IMR-90 (cell line): ENCODE results near the gene AP3B1. TPM values are rescaled to one million over a fixed set of nuclear protein-coding genes. Genes with fewer than 3 reads are reported as not detected.

Experiments
- ATAC-seq: fragments of 200-7000 bp; cut with Tn5 transposase; 2 replicates; pipeline ENCODE4 v1.9.1; 2020; ENCODE audit warnings: low read depth, mild to moderate bottlenecking, moderate library complexity
- BruUV-seq: library from RNA; stranded (reverse); fragments of 400-500 nt; replicated peaks from 2 replicates; lab custom pipeline; 2021; lab: Mats Ljungman, UMichigan
- CTCF ChIA-PET: fragments of 300-600 bp; formaldehyde crosslinking; extraction: SDS; loops from one replicate; lab custom pipeline; 2021; ENCODE audit warnings: antibody characterized with exemption; lab: Yijun Ruan, JAX
- POLR2A ChIA-PET: fragments of 300-600 bp; sonication (Branson Sonifier 250); formaldehyde crosslinking; loops from one replicate; lab custom pipeline; 2022; ENCODE audit warnings: antibody characterized with exemption; ENCODE audit not compliant: unreplicated experiment; lab: Charles Lee
- DNase-seq: peaks from one replicate; pipeline ENCODE4 v3.0.0; 2013
- H2AFZ ChIP-seq: replicated peaks from 2 replicates; pipeline ENCODE3; 2013; ENCODE audit warnings: low read length, mild to moderate bottlenecking; ENCODE audit not compliant: poor library complexity
- H2AK5ac ChIP-seq: 2 replicates; pipeline ENCODE4 v1.6.1; 2013; ENCODE audit warnings: low read depth, low read length, inconsistent platforms
- H2AK9ac ChIP-seq: replicated peaks from 2 replicates; pipeline ENCODE3; 2013; ENCODE audit warnings: mild to moderate bottlenecking, low read depth, low read length, moderate library complexity; ENCODE audit not compliant: poor library complexity
- H2BK120ac ChIP-seq: 2 replicates; pipeline ENCODE4 v1.6.1; 2013; ENCODE audit warnings: low read depth, low read length, inconsistent platforms
- H2BK15ac ChIP-seq: 3 replicates; pipeline ENCODE4 v1.6.1; 2013; ENCODE audit warnings: low read depth, low read length, inconsistent platforms
- H2BK20ac ChIP-seq: 2 replicates; pipeline ENCODE4 v1.6.1; 2013; ENCODE audit warnings: low read depth, mild to moderate bottlenecking, inconsistent platforms, low read length, moderate library complexity
- H2BK5ac ChIP-seq: 2 replicates; pipeline ENCODE4 v1.6.1; 2013; ENCODE audit warnings: mild to moderate bottlenecking, low read depth, low read length, inconsistent platforms; ENCODE audit not compliant: poor library complexity, severe bottlenecking
- H3K14ac ChIP-seq: replicated peaks from 2 replicates; pipeline ENCODE4 v1.6.1; 2013; ENCODE audit warnings: low read depth, low read length, inconsistent platforms
- H3K18ac ChIP-seq: 2 replicates; pipeline ENCODE4 v1.6.1; 2013; ENCODE audit warnings: low read depth, low read length, control low read depth
- H3K23ac ChIP-seq: 2 replicates; pipeline ENCODE4 v1.6.1; 2013; ENCODE audit warnings: low read depth, low read length, inconsistent platforms
- H3K27ac ChIP-seq: 2 replicates; pipeline ENCODE4 v1.5.1; 2013; ENCODE audit warnings: mild to moderate bottlenecking, control low read depth, low read length; ENCODE audit not compliant: insufficient read depth
- H3K27me3 ChIP-seq: 2 replicates; pipeline ENCODE4 v1.6.1; 2013; ENCODE audit warnings: low read length; ENCODE audit not compliant: control insufficient read depth, insufficient read depth
- H3K36me3 ChIP-seq: 2 replicates; pipeline ENCODE4 v1.6.1; 2013; ENCODE audit warnings: low read length, mixed read lengths; ENCODE audit not compliant: control insufficient read depth, insufficient read depth
- H3K4ac ChIP-seq: 2 replicates; pipeline ENCODE4 v1.6.1; 2013; ENCODE audit warnings: low read depth, low read length, inconsistent platforms
- H3K4me1 ChIP-seq: 2 replicates; pipeline ENCODE4 v1.6.1; 2013; ENCODE audit warnings: low read length, mixed read lengths; ENCODE audit not compliant: control insufficient read depth, insufficient read depth
- H3K4me2 ChIP-seq: 2 replicates; pipeline ENCODE4 v1.6.1; 2013; ENCODE audit warnings: low read depth, mild to moderate bottlenecking, control low read depth, low read length, moderate library complexity
- H3K4me3 ChIP-seq: 2 replicates; pipeline ENCODE4 v1.5.1; 2013; ENCODE audit warnings: low read depth, mild to moderate bottlenecking, control low read depth, low read length, moderate library complexity; ENCODE audit not compliant: insufficient read depth
- H3K56ac ChIP-seq: 2 replicates; pipeline ENCODE4 v1.6.1; 2013; ENCODE audit warnings: low read length, inconsistent platforms; ENCODE audit not compliant: insufficient read depth; ENCODE audit errors: extremely low read depth
- H3K79me1 ChIP-seq, 2 experiments: 2 replicates each; pipeline ENCODE4 v1.6.1; 2013; ENCODE audit warnings: low read length in 2 of 2, inconsistent platforms in 1 of 2, low read depth in 1 of 2
- H3K9ac ChIP-seq: 2 replicates; pipeline ENCODE4 v1.6.1; 2013; ENCODE audit warnings: low read depth, low read length, control low read depth
- H3K9me1 ChIP-seq: 2 replicates; pipeline ENCODE4 v1.6.1; 2013; ENCODE audit warnings: low read length, inconsistent platforms; ENCODE audit not compliant: insufficient read depth
- H3K9me3 ChIP-seq: 2 replicates; pipeline ENCODE4 v1.6.1; 2013; ENCODE audit warnings: low read length; ENCODE audit not compliant: control insufficient read depth, insufficient read depth
- H4K20me1 ChIP-seq: 2 replicates; pipeline ENCODE4 v1.6.1; 2013; ENCODE audit warnings: low read length, inconsistent platforms; ENCODE audit not compliant: insufficient read depth
- H4K5ac ChIP-seq: 2 replicates; pipeline ENCODE4 v1.6.1; 2013; ENCODE audit warnings: mild to moderate bottlenecking, low read depth, low read length, control low read depth
- H4K8ac ChIP-seq, 2 experiments: 2 replicates each; pipeline ENCODE4 v1.6.1; 2013; ENCODE audit warnings: low read depth in 2 of 2, low read length in 2 of 2, control low read depth in 1 of 2, inconsistent platforms in 1 of 2
- H4K91ac ChIP-seq: 2 replicates; pipeline ENCODE4 v1.6.1; 2013; ENCODE audit warnings: low read depth, low read length, inconsistent platforms; ENCODE audit not compliant: insufficient read depth
- CEBPB ChIP-seq: IDR thresholded peaks from 2 replicates; pipeline ENCODE4 v1.6.1; 2012; ENCODE audit warnings: low read depth, low read length, improper control_type of control experiment
- POLR2A ChIP-seq: IDR thresholded peaks from 2 replicates; pipeline ENCODE4 v1.6.1; 2012; ENCODE audit warnings: mild to moderate bottlenecking, low read depth, low read length
- WGBS, 2 experiments: methylation state at CpG; one replicate each; pipeline versions ENCODE4 v1.1.5 to v1.1.7; 2013; ENCODE audit warnings: missing lambda C conversion rate in 2 of 2; ENCODE audit not compliant: insufficient read length in 1 of 2; ENCODE audit errors: extremely low coverage in 2 of 2; 5-methylcytosine and 5-hydroxymethylcytosine counted together
- dilution Hi-C: fragments of 300-500 bp; cut with HindIII; formaldehyde crosslinking; loops from one replicate; pipeline ENCODE4 v1.14.3; 2018; ENCODE audit warnings: low sequenced_read_pairs; ENCODE audit not compliant: unreplicated experiment
- in situ Hi-C: fragments of 300-500 bp; cut with MboI; formaldehyde crosslinking; loops from 3 replicates; pipeline ENCODE4 v1.14.3; 2019; ENCODE audit warnings: low sequenced_read_pairs, inconsistent platforms, mixed read lengths
- intact Hi-C: fragments of 100-400 bp; cut with micrococcal nuclease; formaldehyde crosslinking; loops from 2 replicates; pipeline ENCODE4 v1.10.0; 2022
- polyA plus RNA-seq, 3 experiments: library from polyadenylated mRNA; depleted of rRNA; stranded (reverse); fragments of >200 nt; gene quantifications; 2 replicates each; pipeline ENCODE4 v1.2.3, GENCODE V29; 2012; ENCODE audit warnings: low replicate concordance in 1 of 3
- total RNA-seq: library from RNA; depleted of rRNA; stranded (reverse); fragments of >200 nt; gene quantifications from 2 replicates; pipeline ENCODE4 v1.2.3, GENCODE V29; 2012

The AP3B1 gene
- total and polyA plus RNA-seq, 2 of the 4 experiments (the other 2 are of a cell fraction) = 33.1 to 59.0 TPM

- in situ Hi-C loops (no loop called here), dilution Hi-C loops (no loop called here), intact Hi-C loops (loop anchor here (5.0 kb wide), 1 partner anchor 49 kb away; no protein-coding TSS in a partner anchor)
- Histone ChIP-seq H4K8ac (no peak overlapping the region), H2BK5ac (no peak overlapping the region), H3K9me1 (peaks cover 7% of the 10 kb centered on the region; the same call in 1 of the 2 replicates), H3K4me3 (no peak overlapping the region), H3K27me3 (no peaks in the 10 kb centered on the region), H3K79me1 (peaks cover 0 to 42% of the 10 kb centered on the region in 2 experiments; a peak in 2 of 4 replicates), H2AK9ac (no peak overlapping the region), H2BK120ac (no peak overlapping the region), H4K20me1 (peaks cover 13% of the 10 kb centered on the region), H2AFZ (no peak overlapping the region), H3K23ac (no peak overlapping the region), H4K5ac (no peak overlapping the region), H2AK5ac (no peak overlapping the region), H3K9ac (no peak overlapping the region), H3K56ac (no peak overlapping the region), H3K9me3 (no peaks in the 10 kb centered on the region), H3K18ac (no peak overlapping the region), H4K91ac (no peak overlapping the region), H3K27ac (no peak overlapping the region), H3K4me2 (no peak overlapping the region), H3K4me1 (peaks cover 5% of the 10 kb centered on the region), H2BK15ac (no peak overlapping the region), H3K4ac (no peak overlapping the region), H3K36me3 (no peaks in the 10 kb centered on the region), H3K14ac (no peak overlapping the region), H2BK20ac (no peak overlapping the region)
- DNase-seq = no peak
- no peak for ATAC-seq
- POLR2A ChIA-PET = no interaction called here
- TF ChIP-seq POLR2A = no peak
- TF ChIP-seq CEBPB = peak; percentile 34; the same call in 1 of the 2 replicates
- WGBS, 2 experiments = no CpG with 5 or more reads among the region's 2 CpGs
- no TSS peak for BruUV-seq
- CTCF ChIA-PET = interaction anchor here (0.7 kb wide), 1 partner anchor 18 kb away, joined by 3 read pairs; no protein-coding TSS in a partner anchor
These were observed 2.8 kb downstream of the AP3B1 start for GRCh38 chr5:78291687-78292086.
